Prostate gland (tissue), 2 donors: ENCODE results near the gene KRTAP26-1.

Experiments
- CTCF ChIP-seq, 4 experiments: fragments of 200-600 bp in 2 of 4; fragments of 450-650 bp in 2 of 4; sonication (generic) in 2 of 4; IDR thresholded peaks; 1 replicate in 3 of 4; 2 replicates in 1 of 4; pipeline ENCODE4 v1.5.1; 2016 to 2019; ENCODE audit warnings: antibody characterized with exemption in 4 of 4, mild to moderate bottlenecking in 2 of 4, moderate library complexity in 2 of 4
- POLR2A ChIP-seq: fragments of 450-650 bp; IDR thresholded peaks from one replicate; pipeline ENCODE4 v1.6.1; 2016; ENCODE audit warnings: antibody characterized with exemption, mild to moderate bottlenecking

DNA sequence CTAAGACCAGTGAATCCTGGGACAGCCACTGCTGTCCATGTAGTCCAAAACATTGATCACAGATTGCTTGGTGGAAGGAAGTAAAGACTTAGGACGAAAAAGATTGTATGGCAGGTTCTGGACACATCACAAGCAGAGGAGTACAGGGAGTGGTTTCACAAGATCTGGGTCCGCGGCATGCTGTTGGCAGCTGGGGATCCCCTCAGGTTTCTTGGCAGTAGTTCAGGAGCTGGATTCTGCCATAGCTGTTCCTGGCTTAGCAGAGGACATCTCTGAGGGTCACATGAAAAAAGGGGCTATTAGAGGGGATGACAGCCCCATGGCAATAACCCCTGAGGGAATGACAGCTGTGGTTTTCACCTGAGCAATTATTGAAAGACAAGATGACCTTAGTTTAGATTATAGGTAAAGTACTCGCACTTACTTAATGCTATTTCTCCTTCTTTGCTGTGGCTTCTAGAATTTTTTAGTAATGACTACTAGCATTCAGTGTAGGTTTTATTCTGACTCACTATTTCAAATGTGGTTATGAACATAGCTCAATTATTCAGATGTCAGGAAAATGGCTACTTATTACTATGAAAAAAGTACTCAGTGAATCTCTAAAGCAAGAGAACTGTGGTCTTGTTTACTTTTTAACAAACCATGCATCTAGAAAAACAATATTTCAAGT lies 9.2 kb upstream of the KRTAP26-1 start:
- no peak for TF ChIP-seq CTCF (IDR thresholded peaks at IDR 0.05)
- TF ChIP-seq POLR2A: no peak
